Astrocyte (in vitro differentiated cells and primary cell): Measurements from ENCODE around the gene PCBP3. TPM values are rescaled to one million over a fixed set of nuclear protein-coding genes. Genes with fewer than 3 reads are reported as not detected.

ENCODE experiments used
- DNase-seq: peaks from one replicate; pipeline ENCODE4 v3.0.0-alpha.2; 2010; ENCODE audit warnings: low read depth
- FAIRE-seq: peaks from 2 replicates; lab custom pipeline; 2011; peaks lifted over from hg19 to GRCh38; lab: Jason Lieb, UNC
- H2AFZ ChIP-seq: 2 replicates; pipeline ENCODE4 v1.6.0; 2012; ENCODE audit warnings: low read depth, low read length, inconsistent platforms
- H3K27ac ChIP-seq: 2 replicates; pipeline ENCODE4 v1.5.1; 2011; ENCODE audit warnings: low read depth, low read length, inconsistent platforms
- H3K27me3 ChIP-seq: 2 replicates; pipeline ENCODE4 v1.6.0; 2011; ENCODE audit warnings: low read length, inconsistent platforms; ENCODE audit not compliant: insufficient read depth
- H3K36me3 ChIP-seq: 2 replicates; pipeline ENCODE4 v1.5.1; 2011; ENCODE audit warnings: low read length, inconsistent platforms; ENCODE audit not compliant: insufficient read depth
- H3K4me1 ChIP-seq: 2 replicates; pipeline ENCODE4 v1.5.1; 2011; ENCODE audit warnings: low read length, inconsistent platforms; ENCODE audit not compliant: insufficient read depth
- H3K4me2 ChIP-seq: 2 replicates; pipeline ENCODE4 v1.6.0; 2012; ENCODE audit warnings: low read length, inconsistent platforms
- H3K4me3 ChIP-seq: 2 replicates; pipeline ENCODE4 v1.5.1; 2011; ENCODE audit warnings: low read depth, mild to moderate bottlenecking, low read length, inconsistent platforms; ENCODE audit not compliant: insufficient read depth
- H3K79me2 ChIP-seq: 2 replicates; pipeline ENCODE4 v1.6.0; 2012; ENCODE audit warnings: mild to moderate bottlenecking, low read length, inconsistent platforms; ENCODE audit not compliant: insufficient read depth
- H3K9ac ChIP-seq: 2 replicates; pipeline ENCODE4 v1.6.0; 2012; ENCODE audit warnings: mild to moderate bottlenecking, low read length, inconsistent platforms
- H3K9me3 ChIP-seq: 2 replicates; pipeline ENCODE4 v1.5.1; 2012; ENCODE audit warnings: low read depth, mild to moderate bottlenecking, low read length, inconsistent platforms; ENCODE audit not compliant: insufficient read depth
- H4K20me1 ChIP-seq: 2 replicates; pipeline ENCODE4 v1.6.0; 2012; ENCODE audit warnings: low read length, inconsistent platforms; ENCODE audit not compliant: insufficient read depth
- H3K27ac Mint-ChIP-seq: one replicate; pipeline ENCODE4 v1.8.0; 2021; ENCODE audit warnings: mild to moderate bottlenecking, mixed read lengths; ENCODE audit not compliant: unreplicated experiment
- H3K27me3 Mint-ChIP-seq: one replicate; pipeline ENCODE4 v1.8.0; 2021; ENCODE audit warnings: low read depth, mixed read lengths; ENCODE audit not compliant: unreplicated experiment
- H3K36me3 Mint-ChIP-seq: one replicate; pipeline ENCODE4 v1.8.0; 2021; ENCODE audit warnings: low read depth, mixed read lengths; ENCODE audit not compliant: unreplicated experiment
- H3K4me1 Mint-ChIP-seq: one replicate; pipeline ENCODE4 v1.8.0; 2021; ENCODE audit warnings: low read depth, mixed read lengths; ENCODE audit not compliant: unreplicated experiment
- H3K4me3 Mint-ChIP-seq: one replicate; pipeline ENCODE4 v1.8.0; 2021; ENCODE audit warnings: mild to moderate bottlenecking, moderate library complexity, mixed read lengths; ENCODE audit not compliant: unreplicated experiment
- H3K9me3 Mint-ChIP-seq: one replicate; pipeline ENCODE4 v1.8.0; 2021; ENCODE audit warnings: mild to moderate bottlenecking, mixed read lengths; ENCODE audit not compliant: unreplicated experiment
- CTCF ChIP-seq: IDR thresholded peaks from 2 replicates; pipeline ENCODE4 v1.5.1; 2011; ENCODE audit warnings: low read depth, mild to moderate bottlenecking, inconsistent platforms, low read length, moderate library complexity; ENCODE audit not compliant: insufficient read depth
- EZH2 ChIP-seq: IDR thresholded peaks from 2 replicates; pipeline ENCODE4 v1.6.1; 2012; ENCODE audit warnings: mild to moderate bottlenecking, low read length, inconsistent platforms; ENCODE audit not compliant: insufficient read depth
- total RNA-seq: library from RNA; stranded (reverse); gene quantifications from 2 replicates; pipeline ENCODE4 v1.2.1, GENCODE V29; 2021

PCBP3 gene
- total RNA-seq, 1 donor from 2014 or later: 1.8 TPM

DNA sequence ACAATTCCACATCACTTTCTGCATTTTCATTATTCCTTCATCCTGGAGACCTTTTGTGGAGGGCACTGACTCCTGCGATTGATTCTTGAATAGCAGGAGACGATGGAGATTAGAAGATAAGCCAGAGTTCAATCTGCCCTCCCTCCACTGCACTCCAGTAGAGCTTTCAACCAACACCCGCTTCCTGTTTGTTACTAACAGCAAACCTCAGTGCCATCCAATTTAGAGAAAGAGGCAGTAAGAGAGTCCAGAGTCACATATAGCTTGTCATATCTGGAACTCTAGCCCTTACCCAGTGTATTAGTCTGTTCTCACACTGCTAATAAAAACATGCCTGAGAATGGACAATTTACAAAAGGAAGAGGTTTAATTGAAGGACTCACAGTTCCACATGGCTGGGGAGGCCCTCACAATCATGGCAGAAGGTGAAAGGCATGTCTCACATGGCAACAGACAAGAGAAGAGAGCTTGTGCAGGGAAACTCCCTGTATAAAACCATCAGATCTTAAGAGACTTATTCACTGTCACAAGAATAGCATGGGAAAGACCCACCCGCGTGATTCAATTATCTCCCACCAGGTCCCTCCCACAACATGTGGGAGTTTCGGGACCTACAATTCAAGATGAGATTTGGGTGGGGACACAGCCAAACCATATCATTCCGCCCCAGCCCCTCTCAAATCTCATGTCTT is 55.9 kb downstream of the PCBP3 start:
- Histone ChIP-seq H3K27me3 (no peaks in the 10 kb centered on the region), H2AFZ (no peak overlapping the region), H3K4me2 (no peak overlapping the region), H3K4me1 (peaks cover 11% of the 10 kb centered on the region), H3K36me3 (no peaks in the 10 kb centered on the region), H4K20me1 (peaks cover 5% of the 10 kb centered on the region), H3K27ac (no peak overlapping the region), H3K9ac (no peak overlapping the region), H3K4me3 (no peak overlapping the region), H3K9me3 (no peaks in the 10 kb centered on the region), H3K79me2 (no peaks in the 10 kb centered on the region)
- Mint-ChIP-seq H3K4me3 (no peak overlapping the region), H3K36me3 (no peaks in the 10 kb centered on the region), H3K4me1 (peaks cover 4% of the 10 kb centered on the region), H3K27ac (no peak overlapping the region), H3K9me3 (peaks cover 7% of the 10 kb centered on the region), H3K27me3 (peaks cover 28% of the 10 kb centered on the region)
- FAIRE-seq (no peak), DNase-seq (no peak)
- TF ChIP-seq EZH2: no peak
- TF ChIP-seq CTCF: no peak

GRCh38 chr21:45699966-45700365 is 56.4 kb downstream of the PCBP3 start:
- Histone ChIP-seq H3K27ac (no peak overlapping the region), H3K9me3 (no peaks in the 10 kb centered on the region), H3K36me3 (no peaks in the 10 kb centered on the region), H2AFZ (no peak overlapping the region), H3K4me2 (no peak overlapping the region), H3K79me2 (no peaks in the 10 kb centered on the region), H3K9ac (no peak overlapping the region), H3K4me1 (peaks cover 11% of the 10 kb centered on the region), H3K4me3 (no peak overlapping the region), H3K27me3 (no peaks in the 10 kb centered on the region), H4K20me1 (peaks cover 5% of the 10 kb centered on the region)
- no peak for TF ChIP-seq EZH2
- TF ChIP-seq CTCF: no peak
- H3K9me3 Mint-ChIP-seq: peaks cover 7% of the 10 kb centered on the region
- FAIRE-seq (no peak), DNase-seq (no peak)
- no peak overlapping the region for H3K4me3 Mint-ChIP-seq
- H3K27me3 Mint-ChIP-seq: peaks cover 31% of the 10 kb centered on the region
- peaks cover 4% of the 10 kb centered on the region for H3K4me1 Mint-ChIP-seq
- no peak overlapping the region for H3K27ac Mint-ChIP-seq
- no peaks in the 10 kb centered on the region for H3K36me3 Mint-ChIP-seq

- Mint-ChIP-seq H3K4me3 (no peak overlapping the region), H3K27ac (no peak overlapping the region), H3K4me1 (peaks cover 4% of the 10 kb centered on the region), H3K36me3 (no peaks in the 10 kb centered on the region), H3K27me3 (peaks cover 32% of the 10 kb centered on the region), H3K9me3 (peaks cover 7% of the 10 kb centered on the region)
- Histone ChIP-seq H3K9me3 (no peaks in the 10 kb centered on the region), H3K4me1 (peaks cover 11% of the 10 kb centered on the region), H3K27me3 (no peaks in the 10 kb centered on the region), H2AFZ (no peak overlapping the region), H3K9ac (no peak overlapping the region), H3K79me2 (no peaks in the 10 kb centered on the region), H3K27ac (no peak overlapping the region), H3K36me3 (no peaks in the 10 kb centered on the region), H3K4me2 (no peak overlapping the region), H3K4me3 (no peak overlapping the region), H4K20me1 (peaks cover 5% of the 10 kb centered on the region)
- DNase-seq (no peak), FAIRE-seq (no peak)
- TF ChIP-seq CTCF (no peak), EZH2 (no peak)
These were observed 56.9 kb downstream of the PCBP3 start for GRCh38 chr21:45700461-45700860.
